ENCODE data around the gene MEG3. TPM values are rescaled to one million over a fixed set of nuclear protein-coding genes. Genes with fewer than 3 reads are reported as not detected.

Gene MEG3
- total RNA-seq, 1 donor from 2014 or later, result 32.3 TPM

- no peak for TF ChIP-seq CTCF (IDR thresholded peaks at IDR 0.05; ENCODE audit: unreplicated experiment)
- no peak for DNase-seq (ENCODE audit: low spot score, unreplicated experiment)
- no peaks in the 10 kb centered on the region for H3K9me3 Mint-ChIP-seq (ENCODE audit: low read depth)
- H3K4me1 Mint-ChIP-seq (ENCODE audit: low read depth), result peaks cover 57% of the 10 kb centered on the region
- no peaks in the 10 kb centered on the region for H3K27me3 Mint-ChIP-seq
- no peaks in the 10 kb centered on the region for H3K36me3 Mint-ChIP-seq (ENCODE audit: insufficient read depth)
- H3K27ac Mint-ChIP-seq, result peak overlapping the region; percentile 81
- no peak overlapping the region for H3K4me3 Mint-ChIP-seq (ENCODE audit: low read depth)
These were observed 10.4 kb downstream of the MEG3 start for GRCh38 chr14:100836311-100836805.

GRCh38 chr14:100836941-100837804 is 11.3 kb downstream of the MEG3 start:
- TF ChIP-seq CTCF (IDR thresholded peaks at IDR 0.05; ENCODE audit: unreplicated experiment), result no peak
- no peaks in the 10 kb centered on the region for H3K36me3 Mint-ChIP-seq (ENCODE audit: insufficient read depth)
- no peak for DNase-seq (ENCODE audit: low spot score, unreplicated experiment)
- H3K27me3 Mint-ChIP-seq, result no peaks in the 10 kb centered on the region
- H3K9me3 Mint-ChIP-seq (ENCODE audit: low read depth), result no peaks in the 10 kb centered on the region
- peaks cover 56% of the 10 kb centered on the region for H3K4me1 Mint-ChIP-seq (ENCODE audit: low read depth)
- H3K27ac Mint-ChIP-seq, result peak overlapping the region; percentile 91
- H3K4me3 Mint-ChIP-seq (ENCODE audit: low read depth), result no peak overlapping the region

- Mint-ChIP-seq H3K4me3 (ENCODE audit: low read depth) (no peak overlapping the region), H3K9me3 (ENCODE audit: low read depth) (no peaks in the 10 kb centered on the region), H3K36me3 (ENCODE audit: insufficient read depth) (no peaks in the 10 kb centered on the region), H3K27ac (peak overlapping the region; percentile 95), H3K4me1 (ENCODE audit: low read depth) (peaks cover 57% of the 10 kb centered on the region), H3K27me3 (no peaks in the 10 kb centered on the region)
- DNase-seq (ENCODE audit: low spot score, unreplicated experiment), result no peak
- TF ChIP-seq CTCF (IDR thresholded peaks at IDR 0.05; ENCODE audit: unreplicated experiment), result no peak
These were observed 12.0 kb downstream of the MEG3 start for GRCh38 chr14:100837805-100838350.

GRCh38 chr14:100838493-100839314 is 12.8 kb downstream of the MEG3 start:
- DNase-seq (ENCODE audit: low spot score, unreplicated experiment), result no peak
- Mint-ChIP-seq H3K4me3 (ENCODE audit: low read depth) (peak overlapping the region; percentile 12), H3K36me3 (ENCODE audit: insufficient read depth) (no peaks in the 10 kb centered on the region), H3K27ac (peak overlapping the region; percentile 95), H3K27me3 (no peaks in the 10 kb centered on the region), H3K4me1 (ENCODE audit: low read depth) (peaks cover 59% of the 10 kb centered on the region), H3K9me3 (ENCODE audit: low read depth) (no peaks in the 10 kb centered on the region)
- TF ChIP-seq CTCF (IDR thresholded peaks at IDR 0.05; ENCODE audit: unreplicated experiment), result no peak

- H3K4me3 Mint-ChIP-seq (ENCODE audit: low read depth), result peak overlapping the region; percentile 12
- peak overlapping the region; percentile 95 for H3K27ac Mint-ChIP-seq
- no peaks in the 10 kb centered on the region for H3K9me3 Mint-ChIP-seq (ENCODE audit: low read depth)
- no peaks in the 10 kb centered on the region for H3K27me3 Mint-ChIP-seq
- TF ChIP-seq CTCF (IDR thresholded peaks at IDR 0.05; ENCODE audit: unreplicated experiment), result no peak
- no peaks in the 10 kb centered on the region for H3K36me3 Mint-ChIP-seq (ENCODE audit: insufficient read depth)
- peaks cover 61% of the 10 kb centered on the region for H3K4me1 Mint-ChIP-seq (ENCODE audit: low read depth)
- DNase-seq (ENCODE audit: low spot score, unreplicated experiment), result no peak
These were observed 13.3 kb downstream of the MEG3 start for GRCh38 chr14:100839315-100839585.

All from progenitor cell of endocrine pancreas (in vitro differentiated cells).